ENCODE results near the gene SLC44A4. TPM values are rescaled to one million over a fixed set of nuclear protein-coding genes. Genes with fewer than 3 reads are reported as not detected.
A peak's percentile ranks its signal among the peaks of the same experiment; 100 is the strongest.
"Not testable (repeated sequence)": the region's sequence is repeated elsewhere in the genome, so short reads cannot be mapped to it uniquely, and the experiment has no call there.

Gene SLC44A4
- total RNA-seq, result 457 TPM

DNA sequence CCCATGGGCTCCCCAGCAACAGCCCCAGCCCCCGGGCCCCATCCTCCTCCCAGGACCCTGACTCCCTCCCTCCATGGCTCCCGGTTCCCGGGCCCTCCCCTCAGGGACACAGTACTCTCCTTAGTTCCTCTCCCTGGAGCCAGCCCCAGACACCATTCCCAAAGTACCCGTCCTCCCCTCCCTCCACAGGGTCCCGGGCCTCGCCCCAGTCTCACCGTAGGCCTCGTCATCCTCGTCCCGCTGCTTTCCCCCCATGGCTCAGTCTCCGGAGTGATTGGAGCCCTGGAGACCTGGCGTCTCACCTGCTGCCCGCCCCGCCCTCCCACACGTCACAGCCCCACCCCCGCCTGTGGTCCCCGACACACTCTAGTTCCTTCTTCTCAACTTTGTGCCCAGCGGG is at the start of gene SLC44A4:
TSS of gene SLC44A4 (minus strand) at position 272 of the 400 bp plus-strand sequence. CDS start at position 255, 17 bp downstream.
- DNase-seq (ENCODE audit: low spot score), result peak; percentile 52

GRCh38 chr6:31928672-31928939 is 49.8 kb upstream of the SLC44A4 start:
- DNase-seq (ENCODE audit: low spot score), result no peak

- DNase-seq (ENCODE audit: low spot score), result no peak
These were observed 49.3 kb upstream of the SLC44A4 start for GRCh38 chr6:31927863-31928671.

DNA sequence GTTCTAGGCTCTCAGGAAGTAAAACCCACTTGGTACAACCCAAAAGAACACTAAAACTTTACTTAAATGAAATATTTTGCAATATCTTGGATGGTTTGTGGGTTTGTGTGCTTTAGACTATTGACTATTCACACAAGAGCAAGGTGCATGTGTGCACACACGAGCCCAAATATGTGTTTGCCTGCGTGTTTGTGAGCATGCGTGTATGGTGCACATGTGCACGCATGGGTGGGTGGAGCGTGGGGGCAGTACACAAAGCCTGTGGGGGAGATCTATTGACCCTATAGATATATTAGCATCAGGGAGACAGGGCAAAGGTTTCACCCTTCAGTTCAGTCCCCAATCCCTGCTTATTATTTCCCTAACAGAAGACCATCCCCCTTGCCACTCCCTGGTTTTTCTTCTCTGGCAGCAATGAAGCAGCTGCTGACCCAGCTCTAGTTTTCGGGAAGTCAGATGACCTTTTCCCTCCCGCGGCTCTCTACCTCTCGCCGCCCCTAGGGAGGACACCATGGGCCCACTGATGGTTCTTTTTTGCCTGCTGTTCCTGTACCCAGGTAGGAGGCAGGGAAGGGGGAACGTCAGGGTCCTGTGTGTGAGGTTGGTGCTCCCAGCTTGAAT is 48.6 kb upstream of the SLC44A4 start, which contains the start of gene C2:
TSS of gene C2 (plus strand) at position 476 of the 621 bp plus-strand sequence. CDS start at position 512, 36 bp downstream.
- DNase-seq (ENCODE audit: low spot score), result no peak

- DNase-seq (ENCODE audit: low spot score), result no peak
These were observed 44.1 kb upstream of the SLC44A4 start for GRCh38 chr6:31922942-31923341.

- no peak for DNase-seq (ENCODE audit: low spot score)
These were observed 42.0 kb upstream of the SLC44A4 start for GRCh38 chr6:31920811-31921210.

- no peak for DNase-seq (ENCODE audit: low spot score)
These were observed 41.0 kb upstream of the SLC44A4 start for GRCh38 chr6:31919624-31920303.

DNA sequence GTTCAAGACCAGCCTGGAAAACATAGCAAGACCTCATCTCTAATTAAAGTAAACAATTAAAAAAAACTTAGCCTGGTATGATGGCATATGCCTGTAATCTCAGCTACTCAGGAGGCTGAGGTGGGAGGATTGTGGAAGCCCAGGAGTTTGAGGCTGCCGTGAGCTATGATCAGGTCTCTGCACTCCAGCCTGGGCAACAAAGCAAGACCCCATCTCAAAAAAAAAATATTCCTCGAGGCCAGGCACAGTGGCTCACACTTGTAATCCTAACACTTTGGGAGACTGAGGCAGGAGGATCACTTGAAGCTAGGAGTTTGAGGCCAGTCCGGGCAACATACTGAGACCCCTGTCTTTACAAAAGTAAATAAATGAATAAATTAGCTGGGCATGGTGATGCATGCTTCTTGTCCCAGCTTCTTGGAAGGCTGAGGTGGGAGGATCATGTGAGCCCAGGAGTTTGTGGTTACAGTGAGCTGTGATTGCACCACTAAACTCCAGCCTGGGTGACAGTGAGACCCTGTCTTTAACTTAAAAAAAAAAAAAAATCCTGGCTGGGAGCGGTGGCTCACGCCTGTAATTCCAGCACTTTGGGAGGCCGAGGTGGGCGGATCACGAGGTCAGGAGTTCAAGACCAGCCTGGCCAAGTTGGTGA is 39.4 kb upstream of the SLC44A4 start:
- DNase-seq (ENCODE audit: low spot score), result no peak

DNA sequence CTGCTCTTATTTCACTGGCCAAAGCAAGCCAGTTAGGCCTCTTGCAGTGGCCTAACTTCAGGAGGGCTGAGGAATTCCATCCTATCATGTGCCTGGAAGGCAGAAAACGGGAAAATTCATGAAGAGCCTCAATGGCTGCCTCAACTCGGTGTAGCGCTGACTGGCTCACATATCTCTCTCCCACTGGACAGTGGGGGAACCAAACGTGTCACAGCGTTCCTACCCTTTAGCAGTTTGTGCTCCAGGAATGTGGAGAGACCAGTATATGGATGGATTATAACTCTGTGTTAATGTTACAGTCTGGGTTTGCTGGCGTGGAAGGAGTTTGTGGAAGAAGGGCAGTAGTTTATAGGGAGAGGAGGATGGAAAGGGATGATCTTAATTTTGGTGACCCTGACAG is 37.0 kb upstream of the SLC44A4 start:
- no peak for DNase-seq (ENCODE audit: low spot score)

GRCh38 chr6:31915351-31915750 is 36.6 kb upstream of the SLC44A4 start:
- DNase-seq (ENCODE audit: low spot score), result no peak

GRCh38 chr6:31911826-31912585 is 33.2 kb upstream of the SLC44A4 start:
- DNase-seq (ENCODE audit: low spot score), result no peak

- not testable (repeated sequence) for DNase-seq (ENCODE audit: low spot score)
These were observed 30.5 kb upstream of the SLC44A4 start for GRCh38 chr6:31909298-31909697.

DNA sequence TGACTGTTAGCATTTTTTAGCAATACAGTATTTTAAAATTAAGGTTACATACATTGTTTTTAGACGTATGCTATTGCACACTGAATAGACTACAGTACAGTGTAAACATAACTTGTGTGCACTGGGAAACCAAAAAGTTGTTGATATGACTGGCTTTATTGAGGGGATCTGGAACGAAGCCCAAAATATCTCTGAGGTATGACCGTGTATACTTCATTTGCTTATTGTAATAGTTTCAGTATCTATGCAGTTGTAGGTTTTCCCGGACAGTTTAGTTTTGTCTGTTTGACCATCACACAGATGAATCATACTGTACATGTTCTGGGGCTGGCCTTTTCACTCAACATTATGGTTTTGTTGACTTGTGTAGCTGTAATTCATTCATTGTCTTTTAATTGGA is 30.0 kb upstream of the SLC44A4 start:
- DNase-seq (ENCODE audit: low spot score), result no peak

- DNase-seq (ENCODE audit: low spot score), result not testable (repeated sequence)
These were observed 29.5 kb upstream of the SLC44A4 start for GRCh38 chr6:31908255-31908654.

DNA sequence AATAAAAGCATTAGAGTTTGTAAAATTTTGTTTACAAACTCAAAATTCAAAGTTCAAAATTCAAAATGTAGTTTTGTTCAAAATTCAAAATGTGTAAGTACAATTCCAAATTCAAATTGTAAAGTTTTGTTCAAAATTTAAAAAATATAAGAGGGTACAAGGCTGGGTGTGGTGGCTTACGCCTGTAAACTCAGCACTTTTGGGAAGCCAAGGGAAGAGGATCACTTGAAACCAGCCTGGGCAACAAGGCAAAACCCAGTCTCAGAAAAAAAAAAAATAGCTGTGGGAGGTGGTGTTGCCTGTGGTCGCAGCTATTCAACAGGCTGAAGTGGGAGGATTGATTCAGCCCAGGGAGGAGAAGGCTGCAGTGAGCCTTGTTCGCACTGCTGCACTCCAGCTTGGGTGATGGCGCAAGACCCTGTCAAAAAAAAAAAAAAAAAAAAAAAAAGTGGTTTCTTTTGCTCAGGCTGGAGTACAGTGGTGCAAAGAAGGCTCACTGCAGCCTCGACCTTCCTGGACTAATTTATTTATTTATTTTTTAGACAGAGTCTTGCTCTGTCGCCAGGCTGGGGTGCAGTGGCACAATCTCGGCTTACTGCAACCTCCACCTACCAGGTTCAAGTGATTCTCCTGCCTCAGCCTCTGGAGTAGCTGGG is 28.5 kb upstream of the SLC44A4 start:
- no peak for DNase-seq (ENCODE audit: low spot score)

- not testable (repeated sequence) for DNase-seq (ENCODE audit: low spot score)
These were observed 27.9 kb upstream of the SLC44A4 start for GRCh38 chr6:31906727-31907126.

GRCh38 chr6:31906122-31906521 is 27.3 kb upstream of the SLC44A4 start:
- DNase-seq (ENCODE audit: low spot score), result no peak

DNA sequence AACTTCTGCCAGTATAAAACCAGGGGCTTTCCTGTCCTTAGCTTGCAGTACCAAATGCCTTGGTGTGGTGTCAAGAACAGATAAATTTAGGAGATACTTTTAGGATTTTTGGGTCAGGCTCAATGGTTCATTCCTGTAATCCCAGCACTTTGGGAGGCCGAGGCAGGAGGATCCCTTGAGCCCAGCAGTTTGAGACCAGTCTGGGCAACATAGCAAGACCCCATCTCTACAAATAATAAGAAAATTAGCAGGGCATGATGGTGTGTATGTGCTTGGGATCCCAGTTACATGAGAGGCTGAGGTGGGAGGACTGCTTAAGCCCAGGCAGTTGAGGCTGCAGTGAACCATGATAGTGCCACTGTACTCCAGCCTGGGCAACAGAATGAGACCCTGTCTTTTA is 26.2 kb upstream of the SLC44A4 start:
- no peak for DNase-seq (ENCODE audit: low spot score)

GRCh38 chr6:31903957-31904356 is 25.2 kb upstream of the SLC44A4 start:
- DNase-seq (ENCODE audit: low spot score), result no peak

DNA sequence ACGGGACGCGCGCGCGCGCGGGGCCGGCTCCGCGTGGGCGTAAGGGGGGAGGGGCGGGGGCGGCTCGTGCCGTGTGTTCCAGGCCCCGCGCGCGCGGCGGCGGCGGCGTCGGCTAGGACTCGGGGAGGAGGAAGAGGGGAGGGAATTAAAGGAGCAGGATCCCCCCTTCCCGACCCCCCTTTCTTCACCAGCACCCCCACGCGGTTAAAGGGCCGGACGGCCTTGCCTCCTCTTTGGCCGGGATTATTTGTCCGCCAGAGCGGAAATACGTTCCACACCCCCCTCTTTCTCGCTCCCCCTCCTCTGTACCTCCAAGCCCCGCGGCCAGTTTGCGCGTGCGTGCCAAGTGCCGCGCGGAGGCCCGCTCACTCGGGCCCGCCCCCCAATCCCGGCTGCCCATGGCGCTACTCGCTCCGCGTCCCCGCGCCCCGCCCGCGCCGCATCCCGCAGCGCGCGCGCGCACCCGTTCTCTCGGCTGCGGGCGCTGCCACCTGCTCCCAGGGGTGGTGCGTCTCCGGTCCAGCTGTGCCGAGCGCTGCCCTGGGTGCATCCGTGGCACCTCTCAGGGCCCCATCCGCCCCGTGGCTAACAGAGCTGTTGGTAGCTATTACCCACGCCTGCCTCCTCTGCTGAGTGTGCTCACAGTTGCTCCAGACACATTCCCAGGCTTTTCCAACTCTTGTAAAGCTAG is 23.3 kb upstream of the SLC44A4 start, which contains the start of gene ZBTB12:
TSS of gene ZBTB12 (minus strand) at position 134 of the 691 bp plus-strand sequence. CDS start 781 bp downstream, outside the sequence.
- peak; percentile 94 for DNase-seq (ENCODE audit: low spot score)

Data from mucosa of gallbladder (tissue), 1 donor.